ENCODE results near the gene AGMO. TPM values are rescaled to one million over a fixed set of nuclear protein-coding genes. Genes with fewer than 3 reads are reported as not detected.

The AGMO gene
- total RNA-seq, 1 experiment from 2014 or later, result not detected

DNA sequence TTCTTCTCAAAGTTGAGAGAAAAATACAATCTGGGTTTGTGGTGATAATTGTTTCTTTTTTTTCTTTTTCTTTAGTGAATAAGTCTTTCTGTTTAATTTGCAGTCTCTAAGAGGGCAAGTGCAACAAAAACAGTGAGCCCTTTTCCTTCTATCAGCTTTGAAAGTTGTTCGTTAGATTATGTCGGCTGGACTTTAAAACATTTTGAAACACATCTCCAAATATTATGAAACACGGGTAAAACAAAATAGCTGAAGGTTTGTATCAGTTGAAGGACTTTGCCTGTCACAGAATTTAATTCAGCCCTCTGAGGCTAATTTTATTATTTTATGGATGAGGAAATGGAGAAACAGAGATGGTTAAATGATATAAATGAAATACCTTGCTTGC, 85.3 kb downstream of the AGMO start:
- POLR2A ChIA-PET, result no interaction called here
- intact Hi-C loops (cut with micrococcal nuclease; ENCODE audit: unreplicated experiment) (no loop called here), in situ Hi-C loops (cut with HindIII; ENCODE audit: low pct_unique_long_range_greater_than_20kb, low sequenced_read_pairs) (no loop called here)
- Histone ChIP-seq H3K4me3 (ENCODE audit: low read depth in 2 of 2, low read length in 2 of 2) (no peak overlapping the region), H3K27me3 (ENCODE audit: control insufficient read depth, insufficient read depth, low read length) (no peaks in the 10 kb centered on the region), H3K4me1 (ENCODE audit: control insufficient read depth, insufficient read depth, low read length) (no peaks in the 10 kb centered on the region), H3K9me3 (ENCODE audit: control insufficient read depth, insufficient read depth, low read depth, low read length) (no peaks in the 10 kb centered on the region; the same call in 1 of the 2 replicates), H3K27ac (ENCODE audit: low read length) (no peak overlapping the region), H3K36me3 (ENCODE audit: control insufficient read depth, insufficient read depth, low read length) (no peaks in the 10 kb centered on the region)
- TF ChIP-seq CTCF (IDR thresholded peaks at IDR 0.05) (no peak), TCF7L2 (IDR thresholded peaks at IDR 0.05; ENCODE audit: low read depth, low read length) (no peak), POLR2AphosphoS5 (IDR thresholded peaks at IDR 0.05; ENCODE audit: low read depth, low read length) (no peak), SIN3A (IDR thresholded peaks at IDR 0.05; ENCODE audit: borderline replicate concordance, insufficient read depth, low read depth, low read length) (no peak)
- TF ChIP-seq, protein P1, sequence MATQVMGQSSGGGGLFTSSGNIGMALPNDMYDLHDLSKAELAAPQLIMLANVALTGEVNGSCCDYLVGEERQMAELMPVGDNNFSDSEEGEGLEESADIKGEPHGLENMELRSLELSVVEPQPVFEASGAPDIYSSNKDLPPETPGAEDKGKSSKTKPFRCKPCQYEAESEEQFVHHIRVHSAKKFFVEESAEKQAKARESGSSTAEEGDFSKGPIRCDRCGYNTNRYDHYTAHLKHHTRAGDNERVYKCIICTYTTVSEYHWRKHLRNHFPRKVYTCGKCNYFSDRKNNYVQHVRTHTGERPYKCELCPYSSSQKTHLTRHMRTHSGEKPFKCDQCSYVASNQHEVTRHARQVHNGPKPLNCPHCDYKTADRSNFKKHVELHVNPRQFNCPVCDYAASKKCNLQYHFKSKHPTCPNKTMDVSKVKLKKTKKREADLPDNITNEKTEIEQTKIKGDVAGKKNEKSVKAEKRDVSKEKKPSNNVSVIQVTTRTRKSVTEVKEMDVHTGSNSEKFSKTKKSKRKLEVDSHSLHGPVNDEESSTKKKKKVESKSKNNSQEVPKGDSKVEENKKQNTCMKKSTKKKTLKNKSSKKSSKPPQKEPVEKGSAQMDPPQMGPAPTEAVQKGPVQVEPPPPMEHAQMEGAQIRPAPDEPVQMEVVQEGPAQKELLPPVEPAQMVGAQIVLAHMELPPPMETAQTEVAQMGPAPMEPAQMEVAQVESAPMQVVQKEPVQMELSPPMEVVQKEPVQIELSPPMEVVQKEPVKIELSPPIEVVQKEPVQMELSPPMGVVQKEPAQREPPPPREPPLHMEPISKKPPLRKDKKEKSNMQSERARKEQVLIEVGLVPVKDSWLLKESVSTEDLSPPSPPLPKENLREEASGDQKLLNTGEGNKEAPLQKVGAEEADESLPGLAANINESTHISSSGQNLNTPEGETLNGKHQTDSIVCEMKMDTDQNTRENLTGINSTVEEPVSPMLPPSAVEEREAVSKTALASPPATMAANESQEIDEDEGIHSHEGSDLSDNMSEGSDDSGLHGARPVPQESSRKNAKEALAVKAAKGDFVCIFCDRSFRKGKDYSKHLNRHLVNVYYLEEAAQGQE (IDR thresholded peaks at IDR 0.05; ENCODE audit: insufficient read depth in 1 of 2, low read depth in 2 of 2, low read length in 1 of 2), result no peak
- DNase-seq (ENCODE audit: low read depth, low spot score) (no peak), ATAC-seq (no peak)
- no TSS peak for BruUV-seq (replicated peaks)
- CTCF ChIA-PET, result no interaction called here

DNA sequence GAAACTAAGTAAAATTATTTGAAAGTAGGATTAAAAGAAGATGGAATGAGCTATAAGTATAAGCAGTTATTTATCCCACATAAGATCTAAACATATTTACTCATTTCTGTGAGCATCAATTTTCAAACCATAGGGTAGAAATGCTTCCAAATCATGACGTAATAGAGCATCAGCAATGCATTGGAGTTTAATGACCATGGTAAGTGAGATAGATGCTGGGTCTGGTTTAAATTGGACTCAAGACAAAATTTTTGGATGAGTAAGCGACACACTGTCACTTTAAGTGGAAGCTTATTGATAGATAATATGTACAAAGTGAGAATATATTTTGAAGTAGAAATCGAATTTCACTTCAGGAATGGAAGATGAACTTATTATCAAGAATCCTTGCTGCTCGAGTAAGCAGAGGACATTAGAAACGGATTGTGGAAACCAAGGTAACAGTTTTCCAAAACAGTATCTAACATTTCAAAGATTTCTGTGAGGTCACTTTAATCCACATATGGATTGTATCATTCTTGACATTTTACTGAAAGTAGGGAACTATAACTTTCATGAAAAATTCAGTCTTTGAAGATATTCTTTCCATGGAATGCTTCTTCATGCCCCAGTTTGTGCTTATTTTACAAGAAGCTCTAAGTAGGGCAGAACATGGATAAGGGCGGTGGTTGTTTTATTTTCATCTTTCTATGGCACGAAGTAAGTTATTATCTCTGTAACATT, 85.8 kb downstream of the AGMO start:
- intact Hi-C loops (cut with micrococcal nuclease; ENCODE audit: unreplicated experiment), result no loop called here
- H3K4me3 ChIP-seq (ENCODE audit: low read depth in 2 of 2, low read length in 2 of 2), result no peak overlapping the region

More for the DNA sequence above, 85.8 kb downstream of the AGMO start:
- Histone ChIP-seq H3K36me3 (ENCODE audit: control insufficient read depth, insufficient read depth, low read length) (no peaks in the 10 kb centered on the region), H3K4me1 (ENCODE audit: control insufficient read depth, insufficient read depth, low read length) (no peaks in the 10 kb centered on the region), H3K9me3 (ENCODE audit: control insufficient read depth, insufficient read depth, low read depth, low read length) (no peaks in the 10 kb centered on the region; the same call in 1 of the 2 replicates), H3K27me3 (ENCODE audit: control insufficient read depth, insufficient read depth, low read length) (no peaks in the 10 kb centered on the region), H3K27ac (ENCODE audit: low read length) (no peak overlapping the region)
- ATAC-seq (no peak), DNase-seq (ENCODE audit: low read depth, low spot score) (no peak)
- no TSS peak for BruUV-seq (replicated peaks)
- in situ Hi-C loops (cut with HindIII; ENCODE audit: low pct_unique_long_range_greater_than_20kb, low sequenced_read_pairs), result no loop called here
- ChIA-PET CTCF (no interaction called here), POLR2A (no interaction called here)
- no peak for TF ChIP-seq SIN3A (IDR thresholded peaks at IDR 0.05; ENCODE audit: borderline replicate concordance, insufficient read depth, low read depth, low read length)
- no peak for TF ChIP-seq CTCF (IDR thresholded peaks at IDR 0.05)
- TF ChIP-seq TCF7L2 (IDR thresholded peaks at IDR 0.05; ENCODE audit: low read depth, low read length), result no peak
- TF ChIP-seq, protein P1 (IDR thresholded peaks at IDR 0.05; ENCODE audit: insufficient read depth in 1 of 2, low read depth in 2 of 2, low read length in 1 of 2), result no peak
- TF ChIP-seq POLR2AphosphoS5 (IDR thresholded peaks at IDR 0.05; ENCODE audit: low read depth, low read length), result no peak

All from Panc1 (cell line).